Measurements from ENCODE around the gene MAN1A2.

The MAN1A2 gene

GRCh38 chr1:117562581-117563491 lies 195.6 kb downstream of the MAN1A2 start:
- no peak for DNase-seq

- no peak for DNase-seq
These were observed 196.2 kb downstream of the MAN1A2 start for GRCh38 chr1:117563492-117563875.

GRCh38 chr1:117564227-117565075 lies 197.2 kb downstream of the MAN1A2 start:
- no peak for DNase-seq

GRCh38 chr1:117565076-117565556 lies 197.9 kb downstream of the MAN1A2 start:
- no peak for DNase-seq

- DNase-seq, result no peak
These were observed 198.7 kb downstream of the MAN1A2 start for GRCh38 chr1:117565745-117566455.

- DNase-seq, result no peak
These were observed 199.3 kb downstream of the MAN1A2 start for GRCh38 chr1:117566556-117566955.

- no peak for DNase-seq
These were observed 200.2 kb downstream of the MAN1A2 start for GRCh38 chr1:117567435-117567834.

GRCh38 chr1:117567976-117568375 lies 200.7 kb downstream of the MAN1A2 start:
- no peak for DNase-seq

- no peak for DNase-seq
These were observed 201.8 kb downstream of the MAN1A2 start for GRCh38 chr1:117568999-117569398.

GRCh38 chr1:117569856-117570255 lies 202.6 kb downstream of the MAN1A2 start:
- no peak for DNase-seq

- no peak for DNase-seq
These were observed 203.8 kb downstream of the MAN1A2 start for GRCh38 chr1:117570988-117571409.

GRCh38 chr1:117571496-117571895 lies 204.2 kb downstream of the MAN1A2 start:
- DNase-seq, result no peak

- no peak for DNase-seq
These were observed 205.3 kb downstream of the MAN1A2 start for GRCh38 chr1:117572546-117572945.

- no peak for DNase-seq
These were observed 206.3 kb downstream of the MAN1A2 start for GRCh38 chr1:117573386-117574023.

GRCh38 chr1:117574161-117574835 lies 207.0 kb downstream of the MAN1A2 start:
- DNase-seq, result no peak

GRCh38 chr1:117575586-117576225 lies 208.5 kb downstream of the MAN1A2 start:
- no peak for DNase-seq

GRCh38 chr1:117576236-117576635 lies 209.0 kb downstream of the MAN1A2 start:
- DNase-seq, result no peak

- DNase-seq, result no peak
These were observed 210.1 kb downstream of the MAN1A2 start for GRCh38 chr1:117577191-117577885.

- no peak for DNase-seq
These were observed 211.2 kb downstream of the MAN1A2 start for GRCh38 chr1:117578466-117578865.
